Activated T-helper 17 cell treated with anti-CD3 and anti-CD28 coated beads, Interleukin-2, amount 50 U/mL, for 72 hours (primary cell): ENCODE measurements around the gene NGF. TPM values are rescaled to one million over a fixed set of nuclear protein-coding genes. Genes with fewer than 3 reads are reported as not detected.
A peak's percentile ranks its signal among the peaks of the same experiment; 100 is the strongest.
"Not testable (repeated sequence)": the region's sequence is repeated elsewhere in the genome, so short reads cannot be mapped to it uniquely, and the experiment has no call there.

Source experiments
- ATAC-seq: fragments of 150-1000 bp; cut with Tn5 transposase; replicated peaks from 2 replicates; pipeline ENCODE4 v1.10.0; 2021; ENCODE audit warnings: mild to moderate bottlenecking, moderate library complexity
- H3K27ac Mint-ChIP-seq: one replicate; pipeline ENCODE4 v1.8.0; 2022; ENCODE audit warnings: mixed read lengths
- H3K27me3 Mint-ChIP-seq: one replicate; pipeline ENCODE4 v1.8.0; 2022; ENCODE audit warnings: mixed read lengths
- H3K36me3 Mint-ChIP-seq: one replicate; pipeline ENCODE4 v1.8.0; 2022; ENCODE audit warnings: low read depth, mild to moderate bottlenecking, mixed read lengths
- H3K4me1 Mint-ChIP-seq: one replicate; pipeline ENCODE4 v1.8.0; 2022; ENCODE audit warnings: mixed read lengths
- H3K4me3 Mint-ChIP-seq: one replicate; pipeline ENCODE4 v1.8.0; 2022; ENCODE audit warnings: mild to moderate bottlenecking, mixed read lengths
- H3K9me3 Mint-ChIP-seq: one replicate; pipeline ENCODE4 v1.8.0; 2022; ENCODE audit warnings: mixed read lengths
- total RNA-seq, 2 donors: library from RNA; stranded (reverse); gene quantifications; one replicate each; pipeline ENCODE4 v1.2.3, GENCODE V29; 2022

NGF gene
- total RNA-seq: not detected

DNA sequence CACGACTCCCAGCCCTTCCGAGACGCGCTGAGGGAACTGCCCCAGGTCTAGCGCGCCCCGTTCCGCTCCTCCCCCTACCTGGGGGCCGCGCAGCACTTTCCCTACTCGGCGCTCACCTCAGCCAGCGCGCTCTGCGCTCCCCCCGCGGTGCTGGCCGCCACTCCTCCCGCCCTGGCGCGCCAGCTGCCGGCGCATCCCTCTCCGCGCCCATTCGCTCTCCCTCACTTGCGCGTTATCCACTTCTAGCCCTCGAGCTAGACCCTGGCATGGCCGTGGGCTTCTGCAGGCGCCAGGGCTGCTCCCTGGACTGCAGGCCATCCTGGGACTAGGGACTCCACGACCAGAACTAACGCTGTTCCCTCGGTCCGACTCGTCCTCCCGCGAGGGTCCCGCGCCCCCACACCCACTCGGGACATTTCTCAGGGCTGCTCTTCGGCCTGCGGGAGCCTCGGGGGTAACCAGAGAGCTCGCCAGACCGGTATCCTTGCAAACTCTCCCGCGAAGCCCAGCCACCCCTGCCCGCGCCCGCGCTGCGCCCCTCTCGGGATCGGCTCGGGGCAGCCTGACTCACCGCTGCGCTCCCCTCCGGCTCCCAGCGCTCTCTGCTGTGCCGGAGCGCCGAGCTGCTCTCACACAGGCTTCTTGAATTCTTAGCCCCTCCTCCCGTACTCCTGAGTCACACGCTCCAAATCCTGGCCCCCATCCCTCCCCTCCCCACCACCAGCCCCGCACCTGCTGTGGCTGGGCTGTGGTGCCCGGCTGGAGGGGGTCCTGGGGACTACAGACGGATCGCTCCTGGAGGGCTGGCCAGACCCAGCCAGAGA lies at the start of gene NGF:
Gene NGF (minus strand): TSS at position 617 of the 824 bp plus-strand sequence. CDS start 51,454 bp downstream, outside the sequence.
- Mint-ChIP-seq H3K27ac (no peak within 1 kb of the TSS), H3K27me3 (peaks cover 51% of the 10 kb centered on the region), H3K4me3 (no peak within 1 kb of the TSS), H3K36me3 (no peaks in the 10 kb centered on the region), H3K9me3 (no peaks in the 10 kb centered on the region), H3K4me1 (peaks cover 5% of the 10 kb centered on the region)
- no peak for ATAC-seq

DNA sequence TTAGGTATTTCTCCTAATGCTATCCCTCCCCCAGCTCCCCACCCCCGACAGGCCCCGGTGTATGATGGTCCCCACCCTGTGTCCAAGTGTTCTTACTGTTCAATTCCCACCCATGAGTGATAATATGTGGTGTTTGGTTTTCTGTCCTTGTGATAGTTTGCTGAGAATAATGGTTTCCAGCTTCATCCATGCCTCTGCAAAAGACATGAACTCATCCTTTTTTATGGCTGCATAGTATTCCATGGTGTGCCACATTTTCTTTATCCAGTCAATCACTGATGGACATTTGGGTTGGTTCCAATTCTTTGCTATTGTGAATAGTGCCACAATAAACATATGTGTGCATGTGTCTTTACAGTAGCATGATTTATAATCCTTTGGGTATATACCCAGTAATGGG lies 45.4 kb upstream of the NGF start:
- peaks cover 20% of the 10 kb centered on the region for H3K27me3 Mint-ChIP-seq
- not testable (repeated sequence) for H3K4me3 Mint-ChIP-seq, H3K36me3 Mint-ChIP-seq, H3K4me1 Mint-ChIP-seq, ATAC-seq, H3K27ac Mint-ChIP-seq, H3K9me3 Mint-ChIP-seq

DNA sequence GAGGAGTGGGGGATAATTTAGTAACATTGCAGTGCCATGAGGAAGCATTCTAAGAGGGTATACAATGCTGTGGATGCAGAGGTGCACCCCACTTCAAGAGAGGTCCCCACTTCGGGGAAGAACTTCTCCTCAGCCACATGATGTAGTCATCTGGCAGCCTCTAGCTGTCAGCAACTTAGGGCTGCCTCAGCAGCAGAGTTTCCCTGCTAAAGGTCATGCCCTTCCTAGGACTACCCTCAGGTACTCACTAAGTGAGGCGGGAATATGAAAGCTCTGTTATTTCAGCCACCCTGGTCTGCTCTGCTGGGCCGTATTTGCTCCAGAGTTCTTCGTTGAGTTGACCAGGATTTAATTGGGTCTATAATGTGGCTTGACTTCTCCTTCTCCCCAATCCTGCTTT lies 41.9 kb upstream of the NGF start:
- H3K27ac Mint-ChIP-seq: no peak overlapping the region
- peaks cover 3% of the 10 kb centered on the region for H3K27me3 Mint-ChIP-seq
- H3K4me1 Mint-ChIP-seq: no peaks in the 10 kb centered on the region
- no peaks in the 10 kb centered on the region for H3K9me3 Mint-ChIP-seq
- no peak for ATAC-seq
- H3K4me3 Mint-ChIP-seq: no peak overlapping the region
- H3K36me3 Mint-ChIP-seq: no peaks in the 10 kb centered on the region

DNA sequence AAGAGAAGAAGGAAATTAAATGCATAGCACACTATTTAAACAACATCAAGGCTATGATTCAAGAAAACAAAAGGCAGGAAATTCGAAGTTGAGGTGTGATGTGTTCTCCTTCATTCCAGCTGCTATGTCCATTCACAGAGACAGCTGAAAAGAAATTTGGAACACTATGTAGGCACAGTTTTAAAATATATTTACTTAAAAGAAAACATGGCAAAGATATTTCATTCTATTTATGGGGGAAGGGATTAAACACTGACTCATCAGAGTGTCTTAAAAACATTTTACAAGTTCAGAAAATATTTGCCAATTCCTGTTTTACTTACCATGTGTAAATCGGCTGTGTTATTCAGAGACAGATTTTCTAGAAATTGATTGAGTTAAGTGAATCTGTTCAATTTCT lies 39.4 kb upstream of the NGF start:
- H3K4me1 Mint-ChIP-seq: no peaks in the 10 kb centered on the region
- peaks cover 3% of the 10 kb centered on the region for H3K27me3 Mint-ChIP-seq
- no peaks in the 10 kb centered on the region for H3K9me3 Mint-ChIP-seq
- no peak overlapping the region for H3K27ac Mint-ChIP-seq
- H3K4me3 Mint-ChIP-seq: no peak overlapping the region
- H3K36me3 Mint-ChIP-seq: no peaks in the 10 kb centered on the region
- no peak for ATAC-seq

DNA sequence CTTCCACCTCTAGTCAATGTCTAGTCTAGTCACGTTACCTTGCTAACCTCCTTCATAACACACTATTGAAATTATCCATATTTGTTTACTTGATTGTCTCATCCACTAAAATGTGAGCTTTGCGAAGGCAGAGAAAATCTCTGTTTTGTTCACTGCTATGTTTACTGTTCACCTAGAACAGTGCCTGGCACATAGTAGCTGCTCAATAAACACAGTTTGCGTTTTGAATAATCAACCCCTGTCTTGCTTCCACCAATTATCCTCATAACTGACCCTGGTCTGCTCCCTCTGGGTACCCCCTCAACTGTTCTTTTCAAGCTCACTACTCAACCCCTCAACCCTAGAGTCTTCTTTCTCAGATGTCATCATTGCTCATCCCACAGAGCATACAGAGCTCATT lies 36.5 kb upstream of the NGF start:
- Mint-ChIP-seq H3K4me1 (no peaks in the 10 kb centered on the region), H3K36me3 (no peaks in the 10 kb centered on the region), H3K4me3 (no peak overlapping the region), H3K9me3 (no peaks in the 10 kb centered on the region), H3K27ac (no peak overlapping the region), H3K27me3 (peaks cover 3% of the 10 kb centered on the region)
- ATAC-seq: no peak

GRCh38 chr1:115373305-115373704 lies 35.3 kb upstream of the NGF start:
- Mint-ChIP-seq H3K4me3 (no peak overlapping the region), H3K9me3 (no peaks in the 10 kb centered on the region)
- peak; percentile 78 for ATAC-seq

DNA sequence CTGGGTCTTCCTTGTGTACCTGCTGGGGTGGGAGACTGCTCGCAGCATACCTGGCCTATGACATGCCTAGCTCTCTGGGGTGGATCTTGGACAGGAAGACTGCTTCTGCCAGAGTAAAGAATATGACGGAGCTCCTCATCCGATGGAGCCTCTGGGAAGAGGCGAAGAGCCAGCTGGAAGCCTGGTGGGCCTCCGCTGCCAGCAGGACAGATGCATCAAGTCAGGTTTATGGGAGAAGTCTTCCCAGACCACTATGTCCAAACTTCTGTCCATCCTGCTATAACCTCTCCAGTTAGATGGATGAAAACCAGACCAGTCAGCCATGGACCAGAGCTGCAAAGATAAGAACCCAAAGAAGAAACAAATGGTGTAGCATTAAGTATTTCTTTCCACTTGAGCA lies 27.7 kb upstream of the NGF start:
- H3K27me3 Mint-ChIP-seq: peaks cover 12% of the 10 kb centered on the region
- no peak overlapping the region for H3K27ac Mint-ChIP-seq

More at GRCh38 chr1:115373305-115373704, 35.3 kb upstream of the NGF start:
- H3K36me3 Mint-ChIP-seq: no peaks in the 10 kb centered on the region
- H3K27ac Mint-ChIP-seq: no peak overlapping the region
- peaks cover under 1% of the 10 kb centered on the region for H3K27me3 Mint-ChIP-seq
- no peaks in the 10 kb centered on the region for H3K4me1 Mint-ChIP-seq

DNA sequence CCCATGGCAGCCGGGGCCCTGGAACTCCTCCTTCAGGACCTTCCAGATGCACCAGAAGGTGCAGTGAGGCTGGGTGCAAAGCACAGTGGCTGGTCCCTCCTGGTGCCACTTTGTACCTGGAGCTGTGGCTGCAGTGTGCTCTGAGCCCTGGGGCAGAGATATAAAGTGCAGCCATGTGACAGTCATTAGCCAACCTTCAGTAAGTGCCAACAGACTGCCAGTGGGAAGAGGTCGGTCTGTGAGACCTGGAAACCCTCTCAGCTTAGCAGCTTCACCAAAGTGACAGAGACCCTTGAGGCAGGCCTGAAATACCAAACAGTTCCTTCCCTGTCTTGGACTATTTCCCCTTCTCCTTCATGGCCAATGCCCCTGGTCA lies 26.7 kb upstream of the NGF start:
- H3K4me3 Mint-ChIP-seq: no peak overlapping the region
- no peaks in the 10 kb centered on the region for H3K36me3 Mint-ChIP-seq
- no peak for ATAC-seq

More for the DNA sequence above, 27.7 kb upstream of the NGF start:
- Mint-ChIP-seq H3K9me3 (peaks cover 4% of the 10 kb centered on the region), H3K4me3 (no peak overlapping the region), H3K36me3 (no peaks in the 10 kb centered on the region), H3K4me1 (no peaks in the 10 kb centered on the region)
- no peak for ATAC-seq

GRCh38 chr1:115364046-115364779 lies 26.2 kb upstream of the NGF start:
- H3K9me3 Mint-ChIP-seq: peaks cover 4% of the 10 kb centered on the region
- H3K4me1 Mint-ChIP-seq: no peaks in the 10 kb centered on the region
- no peak overlapping the region for H3K4me3 Mint-ChIP-seq
- no peaks in the 10 kb centered on the region for H3K36me3 Mint-ChIP-seq
- H3K27me3 Mint-ChIP-seq: peaks cover 12% of the 10 kb centered on the region
- no peak overlapping the region for H3K27ac Mint-ChIP-seq
- ATAC-seq: no peak

More for the DNA sequence above, 26.7 kb upstream of the NGF start:
- Mint-ChIP-seq H3K27me3 (peaks cover 12% of the 10 kb centered on the region), H3K4me1 (no peaks in the 10 kb centered on the region), H3K9me3 (peaks cover 4% of the 10 kb centered on the region), H3K27ac (no peak overlapping the region)

DNA sequence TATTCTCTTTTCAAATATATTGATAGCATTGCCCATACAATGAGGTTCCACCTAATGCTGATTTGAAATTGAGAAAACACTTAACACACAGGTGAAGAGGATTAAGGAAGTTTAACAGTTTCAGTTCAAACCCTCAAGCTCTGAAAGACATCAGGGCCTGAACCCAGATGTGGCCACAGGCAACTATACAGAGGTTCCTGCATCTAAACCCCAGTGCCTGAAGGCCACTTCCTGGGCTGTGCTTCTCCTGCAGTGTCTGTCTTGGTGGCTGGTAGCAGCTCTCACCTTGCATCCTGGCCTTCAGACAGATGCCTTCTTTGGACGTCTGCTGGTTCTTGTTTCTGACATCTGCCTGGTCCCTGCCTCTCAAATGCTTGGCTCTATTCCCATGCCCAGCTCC lies 25.1 kb upstream of the NGF start:
- H3K4me1 Mint-ChIP-seq: no peaks in the 10 kb centered on the region

DNA sequence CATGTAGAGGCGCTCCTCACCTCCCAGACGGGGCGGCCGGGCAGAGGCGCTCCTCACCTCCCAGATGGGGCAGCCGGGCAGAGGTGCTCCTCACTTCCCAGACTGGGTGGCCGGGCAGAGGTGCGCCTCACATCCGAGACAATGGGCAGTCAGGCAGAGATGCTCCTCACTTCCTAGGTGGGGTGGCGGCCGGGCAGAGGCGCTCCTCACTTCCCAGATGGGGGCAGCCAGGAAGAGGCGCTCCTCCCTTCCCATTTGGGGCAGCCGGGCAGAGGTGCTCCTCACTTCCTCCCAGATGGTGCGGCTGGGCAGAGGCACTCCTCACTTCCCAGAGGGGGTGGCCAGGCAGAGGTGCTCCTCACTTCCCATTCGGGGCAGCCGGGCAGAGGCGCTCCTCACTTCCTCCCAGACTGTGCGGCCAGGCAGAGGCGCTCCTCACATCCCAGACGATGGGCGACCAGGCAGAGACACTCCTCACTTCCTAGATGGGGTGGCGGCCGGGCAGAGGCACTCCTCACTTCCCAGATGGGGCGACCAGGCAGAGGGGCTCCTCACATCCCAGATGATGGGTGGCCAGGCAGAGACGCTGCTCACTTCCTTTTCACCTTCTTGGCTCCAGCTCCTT lies 22.6 kb upstream of the NGF start:
- H3K4me1 Mint-ChIP-seq: not testable (repeated sequence)

More for the DNA sequence above, 25.1 kb upstream of the NGF start:
- ATAC-seq: no peak
- Mint-ChIP-seq H3K9me3 (peaks cover 4% of the 10 kb centered on the region), H3K27ac (no peak overlapping the region), H3K4me3 (no peak overlapping the region), H3K27me3 (peaks cover 12% of the 10 kb centered on the region), H3K36me3 (no peaks in the 10 kb centered on the region)

DNA sequence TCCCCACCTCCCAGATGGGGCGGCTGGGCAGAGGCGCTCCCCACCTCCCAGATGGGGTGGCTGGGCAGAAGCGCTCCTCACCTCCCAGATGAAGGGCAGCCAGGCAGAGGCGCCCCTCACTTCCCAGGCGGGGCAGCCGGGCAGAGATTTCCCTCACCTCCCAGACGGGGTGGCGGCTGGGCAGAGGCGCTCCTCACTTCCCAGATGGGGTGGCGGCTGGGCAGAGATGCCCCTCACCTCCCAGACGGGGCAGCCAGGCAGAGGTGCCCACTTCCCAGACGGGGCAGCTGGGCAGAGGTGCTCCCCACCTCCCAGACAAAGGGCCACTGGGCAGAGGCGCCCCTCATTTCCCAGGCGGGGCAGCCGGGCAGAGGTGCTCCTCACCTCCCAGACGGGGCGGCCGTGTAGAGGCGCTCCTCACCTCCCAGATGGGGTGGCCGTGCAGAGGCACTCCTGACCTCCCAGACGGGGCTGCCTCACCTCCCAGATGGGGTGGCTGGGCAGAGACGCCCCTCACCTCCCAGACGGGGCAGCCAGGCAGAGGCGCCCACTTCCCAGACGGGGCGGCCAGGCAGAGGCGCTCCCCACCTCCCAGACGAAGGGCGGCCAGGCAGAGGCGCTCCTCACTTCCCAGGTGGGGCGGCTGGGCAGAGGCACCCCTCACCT lies 21.9 kb upstream of the NGF start:
- ATAC-seq, H3K4me1 Mint-ChIP-seq, H3K27ac Mint-ChIP-seq, H3K9me3 Mint-ChIP-seq, H3K4me3 Mint-ChIP-seq, H3K36me3 Mint-ChIP-seq: not testable (repeated sequence)
- peaks cover 14% of the 10 kb centered on the region for H3K27me3 Mint-ChIP-seq

More for the DNA sequence above, 22.6 kb upstream of the NGF start:
- H3K9me3 Mint-ChIP-seq, H3K27ac Mint-ChIP-seq, ATAC-seq, H3K36me3 Mint-ChIP-seq, H3K4me3 Mint-ChIP-seq, H3K27me3 Mint-ChIP-seq: not testable (repeated sequence)

DNA sequence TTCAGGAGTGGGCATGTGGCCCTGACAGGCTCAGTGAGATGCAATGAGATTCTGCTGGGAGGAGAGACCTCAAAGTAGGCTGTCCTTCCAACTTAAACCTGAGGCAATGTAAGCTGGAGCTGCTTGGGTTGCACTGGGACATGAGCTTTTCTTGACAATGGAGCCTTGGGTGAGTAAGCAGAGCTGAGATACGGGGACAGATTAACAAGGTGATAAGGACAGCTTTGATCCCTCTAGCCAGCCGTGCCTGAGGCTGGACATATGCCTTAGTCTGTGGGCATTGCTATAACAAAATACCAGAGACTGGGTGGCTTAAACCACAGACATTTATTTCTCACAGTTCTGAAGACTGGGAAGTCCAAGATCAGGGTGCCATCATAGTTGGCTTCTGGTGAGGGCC lies 18.3 kb upstream of the NGF start:
- no peak for ATAC-seq
- peaks cover 10% of the 10 kb centered on the region for H3K27me3 Mint-ChIP-seq
- no peak overlapping the region for H3K27ac Mint-ChIP-seq
- H3K4me3 Mint-ChIP-seq: no peak overlapping the region
- no peaks in the 10 kb centered on the region for H3K36me3 Mint-ChIP-seq
- no peaks in the 10 kb centered on the region for H3K4me1 Mint-ChIP-seq
- H3K9me3 Mint-ChIP-seq: no peaks in the 10 kb centered on the region

DNA sequence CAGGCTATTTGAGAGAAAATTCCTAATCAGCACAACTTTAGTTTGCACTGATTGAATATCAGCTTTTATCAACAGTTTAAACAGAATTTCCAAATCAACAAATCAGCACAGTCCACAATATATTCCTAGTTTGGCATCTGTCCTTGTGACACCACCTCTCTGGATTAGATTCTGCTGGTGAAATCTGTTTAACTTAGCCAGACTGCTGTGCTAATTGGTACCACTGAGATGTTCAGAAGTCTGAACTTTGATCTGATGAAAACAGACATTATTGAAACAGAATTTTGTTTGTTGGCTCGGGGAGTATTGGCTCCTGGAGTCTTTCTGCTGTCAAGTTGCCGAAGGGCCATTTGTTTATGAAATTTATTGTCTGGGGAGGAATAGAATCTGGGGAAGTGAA lies 17.0 kb upstream of the NGF start:
- H3K36me3 Mint-ChIP-seq: no peaks in the 10 kb centered on the region
- H3K9me3 Mint-ChIP-seq: no peaks in the 10 kb centered on the region
- no peaks in the 10 kb centered on the region for H3K4me1 Mint-ChIP-seq
- H3K4me3 Mint-ChIP-seq: no peak overlapping the region
- peaks cover 9% of the 10 kb centered on the region for H3K27me3 Mint-ChIP-seq
- ATAC-seq: no peak
- H3K27ac Mint-ChIP-seq: no peak overlapping the region
